Stimulated activated naive CD8-positive, alpha-beta T cell treated with anti-CD3 and anti-CD28 coated beads, Interleukin-15, Interleukin-2, amounts not matched to agents 100 ng/mL and 50 ng/mL, for 24 hours (primary cell): ENCODE data around the gene YARS1.
"Not testable (repeated sequence)": the region's sequence is repeated elsewhere in the genome, so short reads cannot be mapped to it uniquely, and the experiment has no call there.

Experiments
- H3K27ac Mint-ChIP-seq: one replicate; pipeline ENCODE4 v1.8.0; 2021; ENCODE audit warnings: mild to moderate bottlenecking, mixed read lengths
- H3K27me3 Mint-ChIP-seq: one replicate; pipeline ENCODE4 v1.8.0; 2021; ENCODE audit warnings: mixed read lengths
- H3K36me3 Mint-ChIP-seq: one replicate; pipeline ENCODE4 v1.8.0; 2021; ENCODE audit warnings: low read depth, mixed read lengths
- H3K4me1 Mint-ChIP-seq: one replicate; pipeline ENCODE4 v1.8.0; 2021; ENCODE audit warnings: low read depth, mixed read lengths
- H3K4me3 Mint-ChIP-seq: one replicate; pipeline ENCODE4 v1.8.0; 2021; ENCODE audit warnings: mild to moderate bottlenecking, mixed read lengths
- H3K9me3 Mint-ChIP-seq: one replicate; pipeline ENCODE4 v1.8.0; 2021; ENCODE audit warnings: mixed read lengths

Gene YARS1

GRCh38 chr1:32801096-32801715 is 16.0 kb downstream of the YARS1 start:
- H3K27me3 Mint-ChIP-seq, result no peaks in the 10 kb centered on the region
- peaks cover 64% of the 10 kb centered on the region for H3K4me1 Mint-ChIP-seq
- H3K4me3 Mint-ChIP-seq, result peak overlapping the region; percentile 62
- peak overlapping the region; percentile 94 for H3K27ac Mint-ChIP-seq
- H3K36me3 Mint-ChIP-seq, result peaks cover 68% of the 10 kb centered on the region
- H3K9me3 Mint-ChIP-seq, result no peaks in the 10 kb centered on the region

GRCh38 chr1:32798679-32799416 is 18.3 kb downstream of the YARS1 start:
- Mint-ChIP-seq H3K27ac (peak overlapping the region; percentile 98), H3K4me1 (peaks cover 68% of the 10 kb centered on the region), H3K9me3 (no peaks in the 10 kb centered on the region), H3K36me3 (peaks cover 64% of the 10 kb centered on the region), H3K27me3 (no peaks in the 10 kb centered on the region), H3K4me3 (peak overlapping the region; percentile 71)

DNA sequence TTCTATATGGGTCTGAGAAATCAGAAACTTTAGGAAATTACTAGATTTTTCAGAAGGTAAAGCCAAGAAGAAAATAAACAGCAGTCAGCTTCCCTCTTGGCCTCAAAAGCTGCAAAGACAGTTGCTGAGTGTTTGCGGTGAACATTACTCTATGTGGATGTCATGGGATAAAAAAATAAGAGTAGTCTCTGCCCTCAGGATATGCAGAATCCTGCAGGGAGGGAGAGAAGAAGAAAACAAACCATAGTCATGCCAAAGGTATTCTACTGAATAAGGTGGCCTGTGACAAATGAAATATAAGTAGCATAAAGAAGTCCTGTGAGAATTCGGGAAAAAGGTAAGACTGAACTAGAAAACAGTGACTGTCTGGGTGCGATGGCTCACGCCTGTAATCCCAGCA is 19.0 kb downstream of the YARS1 start:
- Mint-ChIP-seq H3K36me3 (peaks cover 66% of the 10 kb centered on the region), H3K4me1 (peaks cover 67% of the 10 kb centered on the region), H3K4me3 (peak overlapping the region; percentile 21)

GRCh38 chr1:32797456-32797855 is 19.7 kb downstream of the YARS1 start:
- Mint-ChIP-seq H3K27me3 (no peaks in the 10 kb centered on the region), H3K36me3 (peaks cover 68% of the 10 kb centered on the region), H3K27ac (peak overlapping the region; percentile 75), H3K4me1 (peaks cover 66% of the 10 kb centered on the region), H3K9me3 (no peaks in the 10 kb centered on the region), H3K4me3 (no peak overlapping the region)

More for the DNA sequence above, 19.0 kb downstream of the YARS1 start:
- H3K9me3 Mint-ChIP-seq, result no peaks in the 10 kb centered on the region
- peak overlapping the region; percentile 73 for H3K27ac Mint-ChIP-seq
- H3K27me3 Mint-ChIP-seq, result no peaks in the 10 kb centered on the region

DNA sequence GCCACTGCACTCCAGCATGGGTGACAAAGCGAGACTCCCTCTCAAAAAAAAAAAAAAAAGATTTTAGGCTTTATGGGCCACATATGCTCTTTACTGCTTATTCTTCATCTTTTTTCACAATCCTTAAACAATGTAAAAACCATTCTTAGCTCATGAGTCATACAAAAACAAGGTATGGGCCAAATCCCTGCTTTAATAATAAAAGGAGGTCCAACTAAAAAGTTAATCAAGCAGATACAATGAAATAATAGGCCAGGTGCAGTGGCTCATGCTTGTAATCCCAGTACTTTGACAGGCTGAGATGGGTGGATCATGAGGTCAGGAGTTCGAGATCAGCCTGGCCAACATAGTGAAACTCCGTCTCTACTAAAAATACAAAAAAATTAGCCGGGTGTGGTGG is 21.4 kb downstream of the YARS1 start:
- Mint-ChIP-seq H3K36me3 (peaks cover 70% of the 10 kb centered on the region), H3K4me1 (peaks cover 50% of the 10 kb centered on the region)
- H3K4me3 Mint-ChIP-seq, H3K27me3 Mint-ChIP-seq, H3K27ac Mint-ChIP-seq, H3K9me3 Mint-ChIP-seq: not testable (repeated sequence)

GRCh38 chr1:32791881-32792280 is 25.3 kb downstream of the YARS1 start:
- Mint-ChIP-seq H3K27me3 (no peaks in the 10 kb centered on the region), H3K27ac (peak overlapping the region; percentile 58), H3K9me3 (no peaks in the 10 kb centered on the region), H3K36me3 (peaks cover 59% of the 10 kb centered on the region), H3K4me1 (peaks cover 11% of the 10 kb centered on the region), H3K4me3 (no peak overlapping the region)

DNA sequence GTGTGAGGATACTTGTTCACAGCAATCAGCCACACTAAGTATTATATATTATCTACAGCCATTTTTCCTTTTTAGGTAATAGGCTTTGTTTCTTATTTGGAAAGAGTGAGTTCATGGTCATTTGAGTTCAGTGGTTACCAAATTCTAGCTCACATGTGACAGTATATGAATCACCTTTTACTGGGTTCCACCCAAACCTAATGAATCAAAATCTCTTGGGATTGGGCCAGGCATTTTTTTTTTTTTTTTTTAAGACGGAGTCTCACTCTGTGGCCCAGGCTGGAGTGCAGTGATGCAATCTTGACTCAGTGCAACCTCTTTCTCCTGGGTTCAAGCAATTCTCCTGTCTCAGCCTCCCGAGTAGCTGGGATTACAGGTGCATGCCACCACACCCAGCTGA is 27.8 kb downstream of the YARS1 start:
- H3K27me3 Mint-ChIP-seq, H3K27ac Mint-ChIP-seq, H3K9me3 Mint-ChIP-seq, H3K4me3 Mint-ChIP-seq, H3K4me1 Mint-ChIP-seq: not testable (repeated sequence)
- H3K36me3 Mint-ChIP-seq, result peaks cover 72% of the 10 kb centered on the region

GRCh38 chr1:32786856-32787255 is 30.3 kb downstream of the YARS1 start:
- H3K4me3 Mint-ChIP-seq, result no peak overlapping the region
- no peaks in the 10 kb centered on the region for H3K4me1 Mint-ChIP-seq
- H3K27me3 Mint-ChIP-seq, result no peaks in the 10 kb centered on the region
- H3K27ac Mint-ChIP-seq, result no peak overlapping the region
- H3K9me3 Mint-ChIP-seq, result no peaks in the 10 kb centered on the region
- peaks cover 72% of the 10 kb centered on the region for H3K36me3 Mint-ChIP-seq

- Mint-ChIP-seq H3K27ac (no peak overlapping the region), H3K27me3 (no peaks in the 10 kb centered on the region), H3K36me3 (peaks cover 77% of the 10 kb centered on the region), H3K4me3 (no peak overlapping the region), H3K9me3 (no peaks in the 10 kb centered on the region), H3K4me1 (no peaks in the 10 kb centered on the region)
Measured at GRCh38 chr1:32784817-32785216, 32.3 kb downstream of the YARS1 start.

DNA sequence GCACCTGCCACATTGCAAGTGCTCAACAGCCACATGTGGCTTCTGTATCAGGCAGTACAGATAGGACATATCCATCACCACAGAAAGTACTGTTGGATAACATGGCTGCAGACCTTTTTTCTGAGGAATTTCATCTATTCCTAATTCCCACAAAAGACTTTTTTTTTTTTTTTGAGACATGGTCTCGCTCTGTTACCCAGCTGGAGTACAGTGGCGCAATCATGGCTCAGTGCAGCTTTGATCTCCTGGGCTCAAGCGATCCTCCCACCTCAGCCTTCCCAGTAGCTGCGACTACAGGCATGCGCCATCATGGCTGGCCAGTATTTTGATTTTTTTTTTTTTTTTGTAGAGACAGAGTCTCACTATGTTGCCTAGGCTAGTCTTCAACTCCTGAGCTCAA is 33.3 kb downstream of the YARS1 start:
- Mint-ChIP-seq H3K4me1 (no peaks in the 10 kb centered on the region), H3K27ac (peak overlapping the region; percentile 28), H3K4me3 (no peak overlapping the region), H3K9me3 (no peaks in the 10 kb centered on the region), H3K36me3 (peaks cover 81% of the 10 kb centered on the region), H3K27me3 (no peaks in the 10 kb centered on the region)

GRCh38 chr1:32782086-32782485 is 35.1 kb downstream of the YARS1 start:
- Mint-ChIP-seq H3K9me3 (no peaks in the 10 kb centered on the region), H3K27me3 (no peaks in the 10 kb centered on the region), H3K4me3 (no peak overlapping the region), H3K27ac (no peak overlapping the region), H3K4me1 (no peaks in the 10 kb centered on the region), H3K36me3 (peaks cover 84% of the 10 kb centered on the region)

GRCh38 chr1:32780628-32781234 is 36.4 kb downstream of the YARS1 start:
- H3K36me3 Mint-ChIP-seq, result peaks cover 79% of the 10 kb centered on the region
- no peaks in the 10 kb centered on the region for H3K9me3 Mint-ChIP-seq
- H3K4me1 Mint-ChIP-seq, result peaks cover 6% of the 10 kb centered on the region
- no peaks in the 10 kb centered on the region for H3K27me3 Mint-ChIP-seq
- no peak overlapping the region for H3K4me3 Mint-ChIP-seq
- H3K27ac Mint-ChIP-seq, result no peak overlapping the region

DNA sequence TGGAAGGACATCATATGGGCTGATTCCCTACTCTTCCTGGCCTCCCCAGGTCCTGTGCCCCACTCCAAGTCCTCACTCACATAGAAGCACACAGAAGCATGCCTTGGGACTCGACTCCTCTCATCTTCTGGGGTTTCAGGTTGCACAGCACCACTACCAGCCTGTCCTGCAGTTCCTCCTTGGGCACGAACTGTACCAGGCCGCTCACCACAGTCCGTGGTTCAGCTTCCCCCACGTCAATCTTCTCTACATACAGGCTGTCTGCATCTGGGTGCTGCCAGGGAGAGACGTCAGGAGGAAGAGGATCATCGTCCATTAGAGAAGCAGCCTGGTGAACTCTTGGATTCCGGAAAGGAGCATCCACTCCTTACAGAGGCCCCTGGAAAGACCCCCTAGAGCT is 37.2 kb downstream of the YARS1 start:
- H3K27me3 Mint-ChIP-seq, result no peaks in the 10 kb centered on the region
- peaks cover 9% of the 10 kb centered on the region for H3K4me1 Mint-ChIP-seq
- H3K36me3 Mint-ChIP-seq, result peaks cover 80% of the 10 kb centered on the region
- no peak overlapping the region for H3K4me3 Mint-ChIP-seq
- H3K9me3 Mint-ChIP-seq, result no peaks in the 10 kb centered on the region
- H3K27ac Mint-ChIP-seq, result no peak overlapping the region

DNA sequence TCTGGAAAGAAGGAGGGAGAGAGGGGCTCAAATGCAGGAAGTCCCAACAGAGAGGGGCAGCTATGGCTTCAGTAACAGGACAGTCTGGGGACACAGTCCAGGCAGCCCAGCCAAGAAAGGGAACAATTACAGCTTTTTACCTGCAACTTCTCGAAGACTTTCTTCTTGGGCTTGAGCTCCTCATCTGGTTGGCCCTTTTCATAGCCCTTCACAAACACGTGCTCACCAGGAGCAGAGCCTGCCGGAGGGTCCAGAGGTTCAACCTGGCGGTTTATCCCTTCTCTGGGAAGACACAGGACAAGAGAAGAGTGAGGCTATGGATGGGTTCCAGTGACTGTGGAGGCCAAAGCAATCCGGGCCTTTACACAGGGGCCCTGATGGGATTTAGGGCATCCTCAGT is 37.9 kb downstream of the YARS1 start:
- peaks cover 11% of the 10 kb centered on the region for H3K4me1 Mint-ChIP-seq
- H3K4me3 Mint-ChIP-seq, result no peak overlapping the region
- H3K9me3 Mint-ChIP-seq, result no peaks in the 10 kb centered on the region
- H3K27me3 Mint-ChIP-seq, result no peaks in the 10 kb centered on the region
- H3K27ac Mint-ChIP-seq, result no peak overlapping the region
- H3K36me3 Mint-ChIP-seq, result peaks cover 77% of the 10 kb centered on the region

DNA sequence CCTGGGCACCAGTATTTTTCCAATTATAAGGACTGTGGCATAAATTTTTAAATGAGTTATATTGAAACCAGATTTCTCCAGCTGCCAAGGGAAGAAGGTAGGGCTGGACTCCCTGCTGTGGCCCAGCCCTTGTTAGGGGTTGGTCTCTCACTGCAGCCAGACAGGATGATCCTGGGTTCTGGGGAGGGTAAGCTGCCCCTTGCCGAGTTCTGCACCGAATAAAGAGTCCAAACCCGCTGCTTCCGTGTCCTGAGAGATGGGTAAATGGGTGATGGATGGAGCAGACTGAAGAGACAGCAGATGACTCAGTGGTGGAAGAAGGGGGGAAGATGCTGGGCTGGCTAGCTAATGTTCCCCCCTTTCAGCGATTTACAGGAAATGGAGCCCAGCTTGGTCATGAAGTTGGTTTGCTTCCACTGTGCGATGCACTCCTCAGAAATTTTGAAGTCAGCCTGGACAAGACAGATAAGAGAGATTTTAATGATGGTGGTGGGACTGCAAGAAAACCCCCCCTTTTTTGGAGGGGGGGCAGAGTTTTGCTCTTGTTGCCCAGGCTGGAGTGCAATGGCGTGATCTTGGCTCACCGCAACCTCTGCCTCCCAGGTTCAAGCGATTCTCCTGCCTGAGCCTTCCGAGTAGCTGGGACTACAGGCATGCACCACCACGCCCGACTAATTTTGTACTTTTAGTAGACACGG is 41.4 kb downstream of the YARS1 start:
- Mint-ChIP-seq H3K27me3 (no peaks in the 10 kb centered on the region), H3K4me3 (no peak overlapping the region), H3K36me3 (peaks cover 55% of the 10 kb centered on the region), H3K4me1 (peaks cover 13% of the 10 kb centered on the region), H3K27ac (no peak overlapping the region), H3K9me3 (no peaks in the 10 kb centered on the region)
